KMS-11 (cell line): ENCODE data around the gene XIAP.
A peak's percentile ranks its signal among the peaks of the same experiment; 100 is the strongest.
"Not testable (repeated sequence)": the region's sequence is repeated elsewhere in the genome, so short reads cannot be mapped to it uniquely, and the experiment has no call there.

Source experiments
- H2AFZ ChIP-seq: fragments of 200-600 bp; sonication (generic); 2 replicates; pipeline ENCODE4 v1.6.1; 2016; ENCODE audit warnings: antibody characterized with exemption, mixed run types, low read depth
- H3K27ac ChIP-seq: fragments of 200-600 bp; sonication (generic); 2 replicates; pipeline ENCODE4 v1.6.1; 2016; ENCODE audit warnings: mild to moderate bottlenecking, mixed run types
- H3K27me3 ChIP-seq: fragments of 200-600 bp; sonication (generic); 2 replicates; pipeline ENCODE4 v1.6.1; 2017; ENCODE audit warnings: mild to moderate bottlenecking, low read depth, mixed run types, moderate library complexity; ENCODE audit not compliant: insufficient read depth
- H3K36me3 ChIP-seq: fragments of 200-600 bp; sonication (generic); 2 replicates; pipeline ENCODE4 v1.6.1; 2017; ENCODE audit warnings: mild to moderate bottlenecking, mixed run types; ENCODE audit not compliant: insufficient read depth
- H3K4me1 ChIP-seq: fragments of 200-600 bp; sonication (generic); 2 replicates; pipeline ENCODE4 v1.6.1; 2016; ENCODE audit warnings: mild to moderate bottlenecking, low read depth, mixed run types; ENCODE audit not compliant: poor library complexity, severe bottlenecking
- H3K4me2 ChIP-seq: fragments of 200-600 bp; sonication (generic); 2 replicates; pipeline ENCODE4 v1.7.0; 2016; ENCODE audit warnings: mild to moderate bottlenecking, mixed run types
- H3K4me3 ChIP-seq: fragments of 200-600 bp; sonication (generic); IDR thresholded peaks from 2 replicates; pipeline ENCODE4 v1.6.1; 2017; ENCODE audit warnings: low read depth, low read length, mixed read lengths; ENCODE audit not compliant: insufficient read depth
- H3K79me2 ChIP-seq: fragments of 200-600 bp; sonication (generic); 2 replicates; pipeline ENCODE4 v1.6.1; 2016; ENCODE audit warnings: low read depth, mixed run types; ENCODE audit not compliant: insufficient read depth
- H3K9ac ChIP-seq: fragments of 200-600 bp; sonication (generic); 2 replicates; pipeline ENCODE4 v1.6.1; 2016; ENCODE audit warnings: mild to moderate bottlenecking, mixed run types
- H4K20me1 ChIP-seq: fragments of 200-600 bp; sonication (generic); 2 replicates; pipeline ENCODE4 v1.6.1; 2016; ENCODE audit warnings: mild to moderate bottlenecking, mixed run types; ENCODE audit not compliant: insufficient read depth
- CTCF ChIP-seq: fragments of 200-600 bp; sonication (generic); conservative IDR thresholded peaks from 2 replicates; pipeline ENCODE4 v1.6.1; 2017; ENCODE audit warnings: low read depth, mild to moderate bottlenecking, antibody characterized with exemption, low read length, moderate library complexity, mixed read lengths

XIAP gene

GRCh38 chrX:123859846-123860838 is at the start of gene XIAP:
TSS of gene XIAP (plus strand) at chrX:123860053. CDS start at chrX:123885663, 25,610 bp downstream.
- peak within 1 kb of the TSS; percentile 87 for H2AFZ ChIP-seq
- no peak within 1 kb of the TSS for H3K4me3 ChIP-seq
- H3K9ac ChIP-seq, result peak within 1 kb of the TSS; percentile 91
- H3K4me1 ChIP-seq, result peaks cover 6% of the 10 kb centered on the region
- TF ChIP-seq CTCF, result no peak
- H3K79me2 ChIP-seq, result peaks cover 38% of the 10 kb centered on the region
- H3K27ac ChIP-seq, result peak within 1 kb of the TSS; percentile 92
- H3K36me3 ChIP-seq, result no peaks in the 10 kb centered on the region
- H3K4me2 ChIP-seq, result peak within 1 kb of the TSS; percentile 81
- no peaks in the 10 kb centered on the region for H3K27me3 ChIP-seq
- H4K20me1 ChIP-seq, result no peaks in the 10 kb centered on the region

- H3K27ac ChIP-seq, result no peak overlapping the region
- no peak overlapping the region for H2AFZ ChIP-seq
- H3K4me3 ChIP-seq, result no peak overlapping the region
- H3K79me2 ChIP-seq, result no peaks in the 10 kb centered on the region
- H3K36me3 ChIP-seq, result no peaks in the 10 kb centered on the region
- no peak overlapping the region for H3K9ac ChIP-seq
- no peaks in the 10 kb centered on the region for H4K20me1 ChIP-seq
- H3K4me2 ChIP-seq, result no peak overlapping the region
- no peaks in the 10 kb centered on the region for H3K27me3 ChIP-seq
- TF ChIP-seq CTCF, result no peak
- H3K4me1 ChIP-seq, result no peaks in the 10 kb centered on the region
Measured at GRCh38 chrX:123814343-123814742, 45.5 kb upstream of the XIAP start.

GRCh38 chrX:123814934-123815394 is 44.9 kb upstream of the XIAP start:
- H3K4me1 ChIP-seq, H2AFZ ChIP-seq, H3K79me2 ChIP-seq, H3K27me3 ChIP-seq, H3K4me2 ChIP-seq, H3K4me3 ChIP-seq, H4K20me1 ChIP-seq, H3K36me3 ChIP-seq, H3K27ac ChIP-seq, H3K9ac ChIP-seq: not testable (repeated sequence)

GRCh38 chrX:123817288-123817894 is 42.5 kb upstream of the XIAP start:
- Histone ChIP-seq H3K9ac (no peak overlapping the region), H3K27me3 (no peaks in the 10 kb centered on the region), H3K4me2 (no peak overlapping the region), H3K27ac (no peak overlapping the region), H2AFZ (no peak overlapping the region), H3K4me3 (no peak overlapping the region), H3K36me3 (no peaks in the 10 kb centered on the region), H4K20me1 (no peaks in the 10 kb centered on the region), H3K4me1 (no peaks in the 10 kb centered on the region), H3K79me2 (no peaks in the 10 kb centered on the region)
- TF ChIP-seq CTCF, result no peak
